Measurements from ENCODE around the gene FGFR1OP2. TPM values are rescaled to one million over a fixed set of nuclear protein-coding genes. Genes with fewer than 3 reads are reported as not detected.

The FGFR1OP2 gene
- polyA plus RNA-seq, 1 of the 3 experiments (the other 2 are of a cell fraction) = 20.6 TPM

DNA sequence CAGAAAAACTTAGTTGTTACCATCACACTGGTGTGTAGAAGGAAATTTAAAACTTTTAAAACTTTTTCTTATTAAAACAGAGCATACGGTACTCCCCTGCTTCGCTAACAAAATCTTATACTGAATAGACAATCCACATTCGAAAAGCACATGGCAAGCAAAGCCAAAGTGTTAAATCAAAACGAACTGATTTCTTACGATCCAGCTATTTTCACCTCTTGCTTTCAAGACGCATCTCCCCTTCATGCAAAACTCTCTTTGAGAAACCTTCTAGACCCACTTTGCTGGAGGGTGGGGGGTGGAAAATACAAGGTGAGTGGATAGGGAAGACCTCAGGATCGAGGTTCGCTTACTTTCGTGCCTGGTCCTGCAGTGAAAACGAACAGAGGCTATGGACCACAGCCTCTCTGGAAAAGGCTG is 817 bp upstream of the FGFR1OP2 start:
- no peak for DNase-seq
- ChIA-PET POLR2A (no interaction called here), CTCF (interaction anchor here (0.9 to 1.2 kb wide), 3 partner anchors 18 to 76 kb away, joined by 3 read pairs; partner anchors contain the start of gene TM7SF3)
- no peaks in the 10 kb centered on the region; the same call in 1 of the 2 replicates for H3K9me2 ChIP-seq
- peak overlapping the region; percentile 90 for H3K9ac ChIP-seq
- peak overlapping the region; percentile 59; the same call in 1 of the 2 replicates for H2AFZ ChIP-seq (ENCODE audit: low read depth)
- no peaks in the 10 kb centered on the region for H3K27me3 ChIP-seq (ENCODE audit: insufficient read depth)
- H3K4me2 ChIP-seq = peak overlapping the region; percentile 93
- peak overlapping the region; percentile 91 to 93 for H3K27ac ChIP-seq (ENCODE audit: low read depth in 2 of 2, low read length in 1 of 2)
- H3K4me3 ChIP-seq (ENCODE audit: low read depth in 2 of 2, low read length in 1 of 2) = peak overlapping the region; percentile 96 to 98
- peaks cover 3 to 16% of the 10 kb centered on the region in 2 experiments for H3K36me3 ChIP-seq (replicated peaks in 1 of 2; ENCODE audit: control insufficient read depth in 1 of 2, insufficient read depth in 2 of 2, low read length in 1 of 2)
- WGBS (ENCODE audit: low lambda C conversion rate) = under 1% methylated on average over 10 of the region's 10 CpGs
- no peaks in the 10 kb centered on the region for H3K9me3 ChIP-seq
- peaks cover 20 to 24% of the 10 kb centered on the region in 2 experiments; a peak in 3 of 4 replicates for H3K4me1 ChIP-seq (ENCODE audit: control insufficient read depth in 1 of 2, insufficient read depth in 2 of 2, low read depth in 1 of 2, low read length in 1 of 2)
- no peaks in the 10 kb centered on the region for H3F3A ChIP-seq (replicated peaks; ENCODE audit: insufficient read depth)
- TF ChIP-seq, protein P1, sequence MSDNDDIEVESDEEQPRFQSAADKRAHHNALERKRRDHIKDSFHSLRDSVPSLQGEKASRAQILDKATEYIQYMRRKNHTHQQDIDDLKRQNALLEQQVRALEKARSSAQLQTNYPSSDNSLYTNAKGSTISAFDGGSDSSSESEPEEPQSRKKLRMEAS (IDR thresholded peaks at IDR 0.05; ENCODE audit: low read depth) = peak; percentile 46; the same call in 1 of the 2 replicates
- TF ChIP-seq, protein P2, sequence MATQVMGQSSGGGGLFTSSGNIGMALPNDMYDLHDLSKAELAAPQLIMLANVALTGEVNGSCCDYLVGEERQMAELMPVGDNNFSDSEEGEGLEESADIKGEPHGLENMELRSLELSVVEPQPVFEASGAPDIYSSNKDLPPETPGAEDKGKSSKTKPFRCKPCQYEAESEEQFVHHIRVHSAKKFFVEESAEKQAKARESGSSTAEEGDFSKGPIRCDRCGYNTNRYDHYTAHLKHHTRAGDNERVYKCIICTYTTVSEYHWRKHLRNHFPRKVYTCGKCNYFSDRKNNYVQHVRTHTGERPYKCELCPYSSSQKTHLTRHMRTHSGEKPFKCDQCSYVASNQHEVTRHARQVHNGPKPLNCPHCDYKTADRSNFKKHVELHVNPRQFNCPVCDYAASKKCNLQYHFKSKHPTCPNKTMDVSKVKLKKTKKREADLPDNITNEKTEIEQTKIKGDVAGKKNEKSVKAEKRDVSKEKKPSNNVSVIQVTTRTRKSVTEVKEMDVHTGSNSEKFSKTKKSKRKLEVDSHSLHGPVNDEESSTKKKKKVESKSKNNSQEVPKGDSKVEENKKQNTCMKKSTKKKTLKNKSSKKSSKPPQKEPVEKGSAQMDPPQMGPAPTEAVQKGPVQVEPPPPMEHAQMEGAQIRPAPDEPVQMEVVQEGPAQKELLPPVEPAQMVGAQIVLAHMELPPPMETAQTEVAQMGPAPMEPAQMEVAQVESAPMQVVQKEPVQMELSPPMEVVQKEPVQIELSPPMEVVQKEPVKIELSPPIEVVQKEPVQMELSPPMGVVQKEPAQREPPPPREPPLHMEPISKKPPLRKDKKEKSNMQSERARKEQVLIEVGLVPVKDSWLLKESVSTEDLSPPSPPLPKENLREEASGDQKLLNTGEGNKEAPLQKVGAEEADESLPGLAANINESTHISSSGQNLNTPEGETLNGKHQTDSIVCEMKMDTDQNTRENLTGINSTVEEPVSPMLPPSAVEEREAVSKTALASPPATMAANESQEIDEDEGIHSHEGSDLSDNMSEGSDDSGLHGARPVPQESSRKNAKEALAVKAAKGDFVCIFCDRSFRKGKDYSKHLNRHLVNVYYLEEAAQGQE (IDR thresholded peaks at IDR 0.05; ENCODE audit: low read depth, low read length) = no peak
- TF ChIP-seq TAF1 (IDR thresholded peaks at IDR 0.05; ENCODE audit: borderline replicate concordance, low read depth, low read length) = no peak
- no peak for TF ChIP-seq RCOR1 (IDR thresholded peaks at IDR 0.05; ENCODE audit: low read length)
- H4K20me1 ChIP-seq (ENCODE audit: insufficient read depth) = peaks cover 18% of the 10 kb centered on the region
- H3K79me2 ChIP-seq (ENCODE audit: insufficient read depth) = peaks cover 78% of the 10 kb centered on the region

DNA sequence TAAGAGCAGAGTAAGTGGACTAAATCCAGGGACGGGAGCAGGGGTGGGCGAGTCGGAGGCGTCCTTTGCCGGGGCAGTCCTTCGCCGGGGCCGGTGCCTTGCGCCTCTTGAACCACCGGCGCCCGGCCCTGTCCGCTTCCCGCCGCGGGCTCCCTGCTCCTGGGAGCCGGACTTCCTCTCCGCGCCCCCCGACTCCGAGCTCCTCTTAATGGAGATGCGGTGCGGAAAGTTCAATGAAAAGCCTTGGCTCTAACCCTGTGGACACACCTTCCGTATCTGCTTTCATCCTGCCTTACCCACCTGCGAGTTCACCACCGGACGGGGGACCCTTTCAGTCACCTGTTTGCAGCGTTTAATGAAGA is 412 bp downstream of the FGFR1OP2 start:
- ChIA-PET POLR2A (interaction anchor here (1.4 kb wide), 1 partner anchor 106 kb away, joined by 3 read pairs; the partner anchor contains the start of gene ITPR2), CTCF (interaction anchor here (0.8 to 1.0 kb wide), 2 partner anchors 53 to 54 kb away, joined by 3 read pairs; no protein-coding TSS in a partner anchor)
- peak overlapping the region; percentile 93 for H3K4me2 ChIP-seq
- peak overlapping the region; percentile 91 to 93 for H3K27ac ChIP-seq (ENCODE audit: low read depth in 2 of 2, low read length in 1 of 2)
- H3K9me3 ChIP-seq = no peaks in the 10 kb centered on the region
- H3K9me2 ChIP-seq = no peaks in the 10 kb centered on the region; the same call in 1 of the 2 replicates
- no peak for DNase-seq
- H3K9ac ChIP-seq = peak overlapping the region; percentile 90
- no peaks in the 10 kb centered on the region for H3K27me3 ChIP-seq (ENCODE audit: insufficient read depth)
- 0% methylated on average over 12 of the region's 28 CpGs for WGBS (ENCODE audit: low lambda C conversion rate)
- H4K20me1 ChIP-seq (ENCODE audit: insufficient read depth) = peaks cover 18% of the 10 kb centered on the region
- no peaks in the 10 kb centered on the region for H3F3A ChIP-seq (replicated peaks; ENCODE audit: insufficient read depth)
- 0 out of 2 replicates have a peak, but pooled peaks have one; percentile 5 for TF ChIP-seq MXI1 (IDR thresholded peaks at IDR 0.05; ENCODE audit: low read depth, low read length)
- TF ChIP-seq, protein P3, sequence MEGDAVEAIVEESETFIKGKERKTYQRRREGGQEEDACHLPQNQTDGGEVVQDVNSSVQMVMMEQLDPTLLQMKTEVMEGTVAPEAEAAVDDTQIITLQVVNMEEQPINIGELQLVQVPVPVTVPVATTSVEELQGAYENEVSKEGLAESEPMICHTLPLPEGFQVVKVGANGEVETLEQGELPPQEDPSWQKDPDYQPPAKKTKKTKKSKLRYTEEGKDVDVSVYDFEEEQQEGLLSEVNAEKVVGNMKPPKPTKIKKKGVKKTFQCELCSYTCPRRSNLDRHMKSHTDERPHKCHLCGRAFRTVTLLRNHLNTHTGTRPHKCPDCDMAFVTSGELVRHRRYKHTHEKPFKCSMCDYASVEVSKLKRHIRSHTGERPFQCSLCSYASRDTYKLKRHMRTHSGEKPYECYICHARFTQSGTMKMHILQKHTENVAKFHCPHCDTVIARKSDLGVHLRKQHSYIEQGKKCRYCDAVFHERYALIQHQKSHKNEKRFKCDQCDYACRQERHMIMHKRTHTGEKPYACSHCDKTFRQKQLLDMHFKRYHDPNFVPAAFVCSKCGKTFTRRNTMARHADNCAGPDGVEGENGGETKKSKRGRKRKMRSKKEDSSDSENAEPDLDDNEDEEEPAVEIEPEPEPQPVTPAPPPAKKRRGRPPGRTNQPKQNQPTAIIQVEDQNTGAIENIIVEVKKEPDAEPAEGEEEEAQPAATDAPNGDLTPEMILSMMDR (IDR thresholded peaks at IDR 0.05) = no peak
- H3K4me1 ChIP-seq (ENCODE audit: control insufficient read depth in 1 of 2, insufficient read depth in 2 of 2, low read depth in 1 of 2, low read length in 1 of 2) = peaks cover 20 to 24% of the 10 kb centered on the region in 2 experiments; a peak in 3 of 4 replicates
- peaks cover 0 to 4% of the 10 kb centered on the region in 2 experiments for H3K36me3 ChIP-seq (replicated peaks in 1 of 2; ENCODE audit: control insufficient read depth in 1 of 2, insufficient read depth in 2 of 2, low read length in 1 of 2)
- peak overlapping the region; percentile 96 to 98 for H3K4me3 ChIP-seq (ENCODE audit: low read depth in 2 of 2, low read length in 1 of 2)
- H3K79me2 ChIP-seq (ENCODE audit: insufficient read depth) = peaks cover 91% of the 10 kb centered on the region
- H2AFZ ChIP-seq (ENCODE audit: low read depth) = peak overlapping the region; percentile 93

All from SK-N-SH (cell line).